Mammary microvascular endothelial cell (primary cell): ENCODE results near the gene TFDP3. TPM values are rescaled to one million over a fixed set of nuclear protein-coding genes. Genes with fewer than 3 reads are reported as not detected.

Experiments used
- total RNA-seq: library from RNA; depleted of rRNA; stranded (reverse); fragments of >200 nt; gene quantifications from 2 replicates; pipeline ENCODE4 v1.2.3, GENCODE V29; 2015

TFDP3 gene
- total RNA-seq: not detected in 2 replicates

GRCh38 chrX:133218329-133218728 lies at the start of gene TFDP3:
Gene TFDP3 (minus strand): TSS chrX:133218354. CDS start chrX:133218259, 95 bp downstream.

Other genes with a start within 250 kb of the TFDP3 start
- not detected in 2 replicates for gene USP26, start 121.2 kb downstream of the TFDP3 start, total RNA-seq
- gene GPC4, start 197.1 kb upstream of the TFDP3 start, total RNA-seq: 0.13 and 0.15 TPM in 2 replicates